Calu3 (cell line): ENCODE data around the gene GRIFIN. TPM values are rescaled to one million over a fixed set of nuclear protein-coding genes. Genes with fewer than 3 reads are reported as not detected.

Source experiments
- BruUV-seq: library from RNA; stranded (reverse); fragments of 400-500 nt; replicated peaks from 2 replicates; lab custom pipeline; 2021; lab: Mats Ljungman, UMichigan
- CTCF ChIA-PET: fragments of 300-600 bp; sonication (Branson Sonifier 250); formaldehyde crosslinking; loops from one replicate; lab custom pipeline; 2022; ENCODE audit warnings: antibody characterized with exemption; lab: Charles Lee
- DNase-seq: peaks from one replicate; pipeline ENCODE4 v3.0.0; 2022
- H3K27ac Mint-ChIP-seq: one replicate; pipeline ENCODE4 v1.8.0; 2022; ENCODE audit warnings: mixed read lengths; ENCODE audit not compliant: unreplicated experiment
- H3K27me3 Mint-ChIP-seq: one replicate; pipeline ENCODE4 v1.8.0; 2022; ENCODE audit warnings: mixed read lengths; ENCODE audit not compliant: unreplicated experiment
- H3K36me3 Mint-ChIP-seq: one replicate; pipeline ENCODE4 v1.8.0; 2022; ENCODE audit warnings: mild to moderate bottlenecking, moderate library complexity, mixed read lengths; ENCODE audit not compliant: insufficient read depth, unreplicated experiment
- H3K4me1 Mint-ChIP-seq: one replicate; pipeline ENCODE4 v1.8.0; 2022; ENCODE audit warnings: mild to moderate bottlenecking, low read depth, mixed read lengths; ENCODE audit not compliant: unreplicated experiment
- H3K4me3 Mint-ChIP-seq: one replicate; pipeline ENCODE4 v1.8.0; 2022; ENCODE audit warnings: mild to moderate bottlenecking, low read depth, moderate library complexity, mixed read lengths; ENCODE audit not compliant: unreplicated experiment
- H3K9me3 Mint-ChIP-seq: one replicate; pipeline ENCODE4 v1.8.0; 2022; ENCODE audit warnings: low read depth, mixed read lengths; ENCODE audit not compliant: unreplicated experiment
- intact Hi-C: fragments of 100-400 bp; cut with micrococcal nuclease; formaldehyde crosslinking; loops from one replicate; pipeline ENCODE4 v1.10.0; 2022; ENCODE audit not compliant: unreplicated experiment
- total RNA-seq: library from RNA; stranded (reverse); gene quantifications from 2 replicates; pipeline ENCODE4 v1.2.3, GENCODE V29; 2022
- TF ChIP-seq, protein P1 (sequence below): fragments of 200-600 bp; IDR thresholded peaks from one replicate; pipeline ENCODE4 v1.8.0; 2022; ENCODE audit warnings: antibody characterized with exemption; ENCODE audit not compliant: unreplicated experiment

GRIFIN gene
- total RNA-seq, 1 experiment from 2014 or later, result not detected

- H3K36me3 Mint-ChIP-seq, result peaks cover 11% of the 10 kb centered on the region
These were observed 39.7 kb downstream of the GRIFIN start for GRCh38 chr7:2436341-2437104.

DNA sequence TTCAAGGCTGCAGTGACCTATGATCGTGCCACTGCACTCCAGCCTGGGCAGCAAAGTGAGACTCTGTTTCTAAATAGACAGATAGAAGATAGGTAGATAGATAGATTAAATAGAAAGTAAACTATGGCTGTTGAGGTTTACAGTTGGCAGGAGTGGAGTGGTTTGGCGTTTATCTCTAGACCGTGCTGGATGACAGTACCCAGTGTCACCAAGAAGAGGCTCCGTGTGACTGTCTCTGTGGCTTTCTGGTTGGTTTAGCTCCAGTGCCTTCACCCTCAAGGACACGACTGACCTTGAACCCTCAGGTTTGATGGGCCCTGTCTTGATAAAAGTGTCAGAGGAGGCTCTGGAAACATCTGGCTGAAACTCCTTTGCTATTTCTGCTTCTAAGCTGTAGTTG is 41.1 kb downstream of the GRIFIN start:
- peaks cover 4% of the 10 kb centered on the region for H3K9me3 Mint-ChIP-seq
- peaks cover 3% of the 10 kb centered on the region for H3K36me3 Mint-ChIP-seq
- no peak overlapping the region for H3K4me3 Mint-ChIP-seq
- DNase-seq, result no peak
- H3K4me1 Mint-ChIP-seq, result peaks cover 5% of the 10 kb centered on the region
- intact Hi-C loops, result no loop called here
- no peaks in the 10 kb centered on the region for H3K27me3 Mint-ChIP-seq
- TF ChIP-seq, protein P1, sequence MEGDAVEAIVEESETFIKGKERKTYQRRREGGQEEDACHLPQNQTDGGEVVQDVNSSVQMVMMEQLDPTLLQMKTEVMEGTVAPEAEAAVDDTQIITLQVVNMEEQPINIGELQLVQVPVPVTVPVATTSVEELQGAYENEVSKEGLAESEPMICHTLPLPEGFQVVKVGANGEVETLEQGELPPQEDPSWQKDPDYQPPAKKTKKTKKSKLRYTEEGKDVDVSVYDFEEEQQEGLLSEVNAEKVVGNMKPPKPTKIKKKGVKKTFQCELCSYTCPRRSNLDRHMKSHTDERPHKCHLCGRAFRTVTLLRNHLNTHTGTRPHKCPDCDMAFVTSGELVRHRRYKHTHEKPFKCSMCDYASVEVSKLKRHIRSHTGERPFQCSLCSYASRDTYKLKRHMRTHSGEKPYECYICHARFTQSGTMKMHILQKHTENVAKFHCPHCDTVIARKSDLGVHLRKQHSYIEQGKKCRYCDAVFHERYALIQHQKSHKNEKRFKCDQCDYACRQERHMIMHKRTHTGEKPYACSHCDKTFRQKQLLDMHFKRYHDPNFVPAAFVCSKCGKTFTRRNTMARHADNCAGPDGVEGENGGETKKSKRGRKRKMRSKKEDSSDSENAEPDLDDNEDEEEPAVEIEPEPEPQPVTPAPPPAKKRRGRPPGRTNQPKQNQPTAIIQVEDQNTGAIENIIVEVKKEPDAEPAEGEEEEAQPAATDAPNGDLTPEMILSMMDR, result no peak
- CTCF ChIA-PET, result interaction anchor here (0.6 kb wide), 2 partner anchors 8 to 9 kb away, joined by 3 read pairs; no protein-coding TSS in a partner anchor
- BruUV-seq, result no TSS peak
- H3K27ac Mint-ChIP-seq, result no peak overlapping the region

More at GRCh38 chr7:2436341-2437104, 39.7 kb downstream of the GRIFIN start:
- Mint-ChIP-seq H3K27me3 (no peaks in the 10 kb centered on the region), H3K27ac (no peak overlapping the region), H3K4me3 (no peak overlapping the region), H3K9me3 (no peaks in the 10 kb centered on the region), H3K4me1 (peaks cover 17% of the 10 kb centered on the region)
- intact Hi-C loops, result no loop called here
- DNase-seq, result no peak
- BruUV-seq, result no TSS peak
- CTCF ChIA-PET, result no interaction called here
- TF ChIP-seq, protein P1, result no peak

GRCh38 chr7:2433713-2434550 is 42.3 kb downstream of the GRIFIN start:
- Mint-ChIP-seq H3K4me1 (no peaks in the 10 kb centered on the region), H3K36me3 (no peaks in the 10 kb centered on the region), H3K4me3 (no peak overlapping the region), H3K27ac (no peak overlapping the region), H3K27me3 (no peaks in the 10 kb centered on the region), H3K9me3 (peaks cover 4% of the 10 kb centered on the region)
- no peak for DNase-seq
- CTCF ChIA-PET, result no interaction called here
- intact Hi-C loops, result no loop called here
- TF ChIP-seq, protein P1, result no peak
- no TSS peak for BruUV-seq

DNA sequence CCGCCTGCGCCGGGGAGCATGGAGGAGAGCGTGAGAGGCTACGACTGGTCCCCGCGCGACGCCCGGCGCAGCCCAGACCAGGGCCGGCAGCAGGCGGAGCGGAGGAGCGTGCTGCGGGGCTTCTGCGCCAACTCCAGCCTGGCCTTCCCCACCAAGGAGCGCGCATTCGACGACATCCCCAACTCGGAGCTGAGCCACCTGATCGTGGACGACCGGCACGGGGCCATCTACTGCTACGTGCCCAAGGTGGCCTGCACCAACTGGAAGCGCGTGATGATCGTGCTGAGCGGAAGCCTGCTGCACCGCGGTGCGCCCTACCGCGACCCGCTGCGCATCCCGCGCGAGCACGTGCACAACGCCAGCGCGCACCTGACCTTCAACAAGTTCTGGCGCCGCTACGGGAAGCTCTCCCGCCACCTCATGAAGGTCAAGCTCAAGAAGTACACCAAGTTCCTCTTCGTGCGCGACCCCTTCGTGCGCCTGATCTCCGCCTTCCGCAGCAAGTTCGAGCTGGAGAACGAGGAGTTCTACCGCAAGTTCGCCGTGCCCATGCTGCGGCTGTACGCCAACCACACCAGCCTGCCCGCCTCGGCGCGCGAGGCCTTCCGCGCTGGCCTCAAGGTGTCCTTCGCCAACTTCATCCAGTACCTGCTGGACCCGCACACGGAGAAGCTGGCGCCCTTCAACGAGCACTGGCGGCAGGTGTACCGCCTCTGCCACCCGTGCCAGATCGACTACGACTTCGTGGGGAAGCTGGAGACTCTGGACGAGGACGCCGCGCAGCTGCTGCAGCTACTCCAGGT is 43.1 kb downstream of the GRIFIN start:
- no peaks in the 10 kb centered on the region for H3K27me3 Mint-ChIP-seq
- TF ChIP-seq, protein P1, result no peak
- H3K27ac Mint-ChIP-seq, result no peak overlapping the region
- DNase-seq, result no peak
- no peaks in the 10 kb centered on the region for H3K36me3 Mint-ChIP-seq
- intact Hi-C loops, result no loop called here
- no peaks in the 10 kb centered on the region for H3K4me1 Mint-ChIP-seq
- H3K9me3 Mint-ChIP-seq, result peaks cover 4% of the 10 kb centered on the region
- H3K4me3 Mint-ChIP-seq, result no peak overlapping the region
- no TSS peak for BruUV-seq
- CTCF ChIA-PET, result no interaction called here
